ENCODE measurements around the gene NUP62.

DNA sequence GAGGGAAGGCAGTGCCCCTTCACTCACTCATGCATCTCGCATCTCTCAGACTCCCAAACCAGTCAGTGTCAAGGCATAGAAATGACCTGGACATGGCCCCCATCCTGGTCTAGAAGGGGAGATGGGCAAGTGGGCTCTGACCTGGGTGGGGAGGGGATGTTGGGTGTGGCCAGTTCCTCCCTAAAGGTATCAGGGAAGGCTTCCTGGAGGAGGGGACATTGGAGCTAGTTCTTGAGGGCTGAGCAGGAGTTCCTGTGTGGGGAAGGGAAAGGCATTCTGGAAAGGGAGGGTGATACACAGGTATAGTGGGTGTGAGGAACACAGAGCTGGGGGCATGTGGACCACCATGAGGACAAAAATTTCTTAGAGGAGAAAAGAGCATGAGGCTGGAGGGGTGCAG, 36.6 kb downstream of the NUP62 start:
- TF ChIP-seq, protein P1, sequence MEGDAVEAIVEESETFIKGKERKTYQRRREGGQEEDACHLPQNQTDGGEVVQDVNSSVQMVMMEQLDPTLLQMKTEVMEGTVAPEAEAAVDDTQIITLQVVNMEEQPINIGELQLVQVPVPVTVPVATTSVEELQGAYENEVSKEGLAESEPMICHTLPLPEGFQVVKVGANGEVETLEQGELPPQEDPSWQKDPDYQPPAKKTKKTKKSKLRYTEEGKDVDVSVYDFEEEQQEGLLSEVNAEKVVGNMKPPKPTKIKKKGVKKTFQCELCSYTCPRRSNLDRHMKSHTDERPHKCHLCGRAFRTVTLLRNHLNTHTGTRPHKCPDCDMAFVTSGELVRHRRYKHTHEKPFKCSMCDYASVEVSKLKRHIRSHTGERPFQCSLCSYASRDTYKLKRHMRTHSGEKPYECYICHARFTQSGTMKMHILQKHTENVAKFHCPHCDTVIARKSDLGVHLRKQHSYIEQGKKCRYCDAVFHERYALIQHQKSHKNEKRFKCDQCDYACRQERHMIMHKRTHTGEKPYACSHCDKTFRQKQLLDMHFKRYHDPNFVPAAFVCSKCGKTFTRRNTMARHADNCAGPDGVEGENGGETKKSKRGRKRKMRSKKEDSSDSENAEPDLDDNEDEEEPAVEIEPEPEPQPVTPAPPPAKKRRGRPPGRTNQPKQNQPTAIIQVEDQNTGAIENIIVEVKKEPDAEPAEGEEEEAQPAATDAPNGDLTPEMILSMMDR (IDR thresholded peaks at IDR 0.05): no peak
- TF ChIP-seq POLR2AphosphoS5 (IDR thresholded peaks at IDR 0.05): no peak

All from prostate gland (tissue), 2 donors.